Panc1 (cell line): ENCODE results near the gene DDX28. TPM values are rescaled to one million over a fixed set of nuclear protein-coding genes. Genes with fewer than 3 reads are reported as not detected.
"Not testable (repeated sequence)": the region's sequence is repeated elsewhere in the genome, so short reads cannot be mapped to it uniquely, and the experiment has no call there.

Experiments used
- ATAC-seq: fragments of 200-7000 bp; cut with Tn5 transposase; 2 replicates; pipeline ENCODE4 v1.9.1; 2020; ENCODE audit warnings: mild to moderate bottlenecking, moderate library complexity
- BruUV-seq: library from RNA; stranded (reverse); fragments of 400-500 nt; replicated peaks from 2 replicates; lab custom pipeline; 2021; lab: Mats Ljungman, UMichigan
- CTCF ChIA-PET: fragments of 300-600 bp; sonication (Branson Sonifier 250); formaldehyde crosslinking; loops from one replicate; lab custom pipeline; 2022; ENCODE audit warnings: antibody characterized with exemption; lab: Charles Lee
- POLR2A ChIA-PET: fragments of 300-600 bp; sonication (Branson Sonifier 250); formaldehyde crosslinking; loops from one replicate; lab custom pipeline; 2022; ENCODE audit warnings: antibody characterized with exemption; lab: Charles Lee
- DNase-seq: peaks from one replicate; pipeline ENCODE4 v3.0.0-alpha.2; 2010; ENCODE audit warnings: low read depth, low spot score
- H3K27ac ChIP-seq: 2 replicates; pipeline ENCODE4 v1.5.1; 2011; ENCODE audit warnings: mild to moderate bottlenecking, low read length, inconsistent platforms
- H3K27me3 ChIP-seq: fragments of 200-500 bp; sonication (Bioruptor generic); 2 replicates; pipeline ENCODE4 v1.6.0; 2014; ENCODE audit warnings: low read length, inconsistent platforms; ENCODE audit not compliant: control insufficient read depth, insufficient read depth
- H3K36me3 ChIP-seq: fragments of 200-500 bp; sonication (Bioruptor generic); 2 replicates; pipeline ENCODE4 v1.5.1; 2014; ENCODE audit warnings: inconsistent platforms, mild to moderate bottlenecking, low read length, moderate library complexity; ENCODE audit not compliant: control insufficient read depth, insufficient read depth
- H3K4me1 ChIP-seq: 2 replicates; pipeline ENCODE4 v1.5.1; 2011; ENCODE audit warnings: inconsistent platforms, mild to moderate bottlenecking, low read length, moderate library complexity; ENCODE audit not compliant: control insufficient read depth, insufficient read depth
- H3K4me3 ChIP-seq, 2 experiments: 2 replicates each; pipeline ENCODE4 v1.5.1; 2011 to 2012; ENCODE audit warnings: low read depth in 2 of 2, low read length in 2 of 2, mild to moderate bottlenecking in 2 of 2, inconsistent platforms in 1 of 2, moderate library complexity in 1 of 2
- H3K9me3 ChIP-seq: fragments of 200-500 bp; sonication (Bioruptor generic); 2 replicates; pipeline ENCODE4 v1.5.1; 2014; ENCODE audit warnings: low read depth, mild to moderate bottlenecking, inconsistent platforms, low read length, moderate library complexity; ENCODE audit not compliant: control insufficient read depth, insufficient read depth
- POLR2AphosphoS5 ChIP-seq: IDR thresholded peaks from 2 replicates; pipeline ENCODE4 v1.6.1; 2012; ENCODE audit warnings: mild to moderate bottlenecking, low read depth, low read length, moderate library complexity
- REST ChIP-seq, 2 experiments: IDR thresholded peaks; 2 replicates each; pipeline ENCODE4 v1.6.1; 2011 to 2012; ENCODE audit warnings: low read depth in 2 of 2, control low read depth in 1 of 2, low read length in 1 of 2, mild to moderate bottlenecking in 1 of 2, moderate library complexity in 1 of 2; ENCODE audit not compliant: insufficient read depth in 1 of 2
- SIN3A ChIP-seq: IDR thresholded peaks from 2 replicates; pipeline ENCODE4 v1.6.1; 2012; ENCODE audit warnings: low read depth, mild to moderate bottlenecking, low read length, moderate library complexity, borderline replicate concordance; ENCODE audit not compliant: insufficient read depth
- TCF7L2 ChIP-seq: IDR thresholded peaks from 2 replicates; pipeline ENCODE4 v1.6.1; 2011; ENCODE audit warnings: mild to moderate bottlenecking, low read depth, low read length, inconsistent platforms
- in situ Hi-C: cut with HindIII; loops from 2 replicates; pipeline ENCODE4 v1.10.0; 2016; ENCODE audit warnings: low sequenced_read_pairs, low pct_unique_long_range_greater_than_20kb
- intact Hi-C: fragments of 100-400 bp; cut with micrococcal nuclease; formaldehyde crosslinking; loops from one replicate; pipeline ENCODE4 v1.10.0; 2022; ENCODE audit not compliant: unreplicated experiment
- total RNA-seq: library from RNA; stranded (reverse); gene quantifications from one replicate; pipeline ENCODE4 v1.2.1, GENCODE V29; 2021; ENCODE audit not compliant: unreplicated experiment
- TF ChIP-seq, protein P1 (sequence below): fragments of 450-650 bp; IDR thresholded peaks from 2 replicates; pipeline ENCODE4 v1.5.1; 2017; ENCODE audit warnings: mild to moderate bottlenecking

Gene DDX28
- total RNA-seq, 1 experiment from 2014 or later: 8.4 TPM

DNA sequence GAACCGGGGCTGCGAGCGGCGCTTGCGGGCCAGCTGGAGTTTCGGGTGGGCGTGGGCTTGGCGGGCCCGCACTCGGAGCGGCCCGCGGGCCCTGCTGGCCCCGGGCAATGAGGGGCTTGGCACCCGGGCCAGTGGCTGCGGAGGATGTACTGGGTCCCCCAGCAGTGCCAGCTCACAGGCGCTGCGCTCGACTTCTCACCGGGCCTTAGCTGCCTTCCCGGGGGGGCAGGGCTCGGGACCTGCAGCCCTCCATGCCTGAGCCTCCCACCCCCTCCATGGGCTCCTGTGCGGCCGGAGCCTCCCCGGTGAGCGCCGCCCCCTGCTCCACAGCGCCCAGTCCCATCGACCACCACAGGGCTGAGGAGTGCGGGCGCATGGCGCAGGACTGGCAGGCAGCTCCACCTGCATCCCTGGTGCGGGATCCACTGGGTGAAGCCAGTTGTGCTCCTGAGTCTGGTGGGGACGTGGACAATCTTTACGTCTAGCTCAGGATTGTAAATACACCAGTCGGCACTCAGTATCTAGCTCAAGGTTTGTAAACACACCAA lies 24.7 kb downstream of the DDX28 start:
- H3K4me1 ChIP-seq, intact Hi-C loops, DNase-seq, H3K4me3 ChIP-seq, H3K27me3 ChIP-seq, H3K9me3 ChIP-seq, POLR2A ChIA-PET, in situ Hi-C loops, BruUV-seq, H3K36me3 ChIP-seq, ATAC-seq, H3K27ac ChIP-seq: not testable (repeated sequence)
- CTCF ChIA-PET: interaction anchor here (0.5 to 0.6 kb wide), 2 partner anchors 21 to 39 kb away, joined by 3 read pairs; no protein-coding TSS in a partner anchor

DNA sequence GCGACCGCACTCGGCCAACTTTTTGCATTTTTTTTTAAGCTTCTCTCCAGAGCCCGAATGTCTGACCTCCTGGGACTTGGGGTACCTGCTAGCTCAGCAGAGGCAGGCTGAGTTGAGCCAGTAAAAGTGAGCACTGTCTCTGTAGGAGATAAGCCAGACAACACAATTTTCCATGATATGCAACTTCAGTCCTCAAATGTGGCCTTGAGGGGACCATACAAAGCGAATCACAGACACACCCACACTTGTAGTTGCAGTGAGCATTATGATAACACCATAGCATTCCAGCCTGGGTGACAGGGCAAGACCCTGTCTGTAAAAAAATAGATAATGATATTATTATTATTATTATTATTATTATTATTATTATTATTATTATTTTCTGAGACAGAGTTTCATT lies 26.4 kb downstream of the DDX28 start:
- TF ChIP-seq POLR2AphosphoS5 (no peak), TCF7L2 (no peak), REST (IDR thresholded peaks at IDR 0.05; ENCODE audit: insufficient read depth in 1 of 2, low read depth in 2 of 2, low read length in 1 of 2) (no peak), SIN3A (no peak)
- TF ChIP-seq, protein P1, sequence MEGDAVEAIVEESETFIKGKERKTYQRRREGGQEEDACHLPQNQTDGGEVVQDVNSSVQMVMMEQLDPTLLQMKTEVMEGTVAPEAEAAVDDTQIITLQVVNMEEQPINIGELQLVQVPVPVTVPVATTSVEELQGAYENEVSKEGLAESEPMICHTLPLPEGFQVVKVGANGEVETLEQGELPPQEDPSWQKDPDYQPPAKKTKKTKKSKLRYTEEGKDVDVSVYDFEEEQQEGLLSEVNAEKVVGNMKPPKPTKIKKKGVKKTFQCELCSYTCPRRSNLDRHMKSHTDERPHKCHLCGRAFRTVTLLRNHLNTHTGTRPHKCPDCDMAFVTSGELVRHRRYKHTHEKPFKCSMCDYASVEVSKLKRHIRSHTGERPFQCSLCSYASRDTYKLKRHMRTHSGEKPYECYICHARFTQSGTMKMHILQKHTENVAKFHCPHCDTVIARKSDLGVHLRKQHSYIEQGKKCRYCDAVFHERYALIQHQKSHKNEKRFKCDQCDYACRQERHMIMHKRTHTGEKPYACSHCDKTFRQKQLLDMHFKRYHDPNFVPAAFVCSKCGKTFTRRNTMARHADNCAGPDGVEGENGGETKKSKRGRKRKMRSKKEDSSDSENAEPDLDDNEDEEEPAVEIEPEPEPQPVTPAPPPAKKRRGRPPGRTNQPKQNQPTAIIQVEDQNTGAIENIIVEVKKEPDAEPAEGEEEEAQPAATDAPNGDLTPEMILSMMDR: no peak
- Histone ChIP-seq H3K4me3 (no peak overlapping the region), H3K27ac (no peak overlapping the region), H3K4me1 (peaks cover 4% of the 10 kb centered on the region; the same call in 1 of the 2 replicates), H3K9me3 (no peaks in the 10 kb centered on the region), H3K36me3 (no peaks in the 10 kb centered on the region), H3K27me3 (no peaks in the 10 kb centered on the region)
- ChIA-PET CTCF (no interaction called here), POLR2A (interaction anchor here (0.7 kb wide), 1 partner anchor 550 kb away, joined by 7 read pairs; no protein-coding TSS in a partner anchor)
- intact Hi-C loops: no loop called here
- no TSS peak for BruUV-seq
- no peak for ATAC-seq
- no peak for DNase-seq
- in situ Hi-C loops: no loop called here

DNA sequence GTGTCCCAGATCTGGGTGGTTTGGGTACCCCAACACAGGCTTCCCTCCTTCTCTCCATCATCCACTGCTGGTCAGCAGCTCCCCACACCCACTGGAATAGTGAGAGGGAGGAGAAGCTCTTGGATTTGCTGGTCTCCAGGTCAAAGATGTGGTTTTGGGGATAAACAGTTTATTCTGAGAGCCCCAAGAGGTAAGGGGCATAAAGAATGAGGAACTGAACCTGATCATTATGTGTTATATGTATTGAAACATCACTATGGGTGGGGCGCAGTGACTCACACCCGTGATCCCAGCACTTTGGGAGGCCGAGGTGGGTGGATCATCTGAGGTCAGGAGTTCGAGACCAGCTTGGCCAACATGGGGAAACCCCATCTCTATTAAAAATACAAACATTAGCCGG lies 27.6 kb downstream of the DDX28 start:
- no peak overlapping the region for H3K27ac ChIP-seq
- H3K4me1 ChIP-seq: peaks cover 4% of the 10 kb centered on the region; the same call in 1 of the 2 replicates
- BruUV-seq: no TSS peak
- ATAC-seq: no peak
- no peaks in the 10 kb centered on the region for H3K36me3 ChIP-seq
- no peak for DNase-seq
- in situ Hi-C loops (no loop called here), intact Hi-C loops (no loop called here)
- H3K27me3 ChIP-seq: no peaks in the 10 kb centered on the region
- ChIA-PET POLR2A (no interaction called here), CTCF (interaction anchor here (1.0 kb wide), 1 partner anchor 21 kb away, joined by 4 read pairs; no protein-coding TSS in a partner anchor)
- no peaks in the 10 kb centered on the region for H3K9me3 ChIP-seq
- TF ChIP-seq, protein P1: no peak
- TF ChIP-seq TCF7L2 (no peak), SIN3A (no peak), REST (IDR thresholded peaks at IDR 0.05; ENCODE audit: insufficient read depth in 1 of 2, low read depth in 2 of 2, low read length in 1 of 2) (no peak), POLR2AphosphoS5 (no peak)
- no peak overlapping the region for H3K4me3 ChIP-seq
